Activated CD8-positive, alpha-beta memory T cell treated with anti-CD3 and anti-CD28 coated beads for 48 hours (primary cell): ENCODE data around the gene USP10.

Source experiments
- DNase-seq, 3 experiments: peaks; one replicate each; pipeline ENCODE4 v3.0.0-alpha.2; 2020; ENCODE audit warnings: low read depth in 2 of 3, low spot score in 2 of 3

USP10 gene

GRCh38 chr16:84699712-84700445 is at the start of gene USP10:
USP10 (plus strand) TSS chr16:84700000; CDS start chr16:84700091, 91 bp downstream.
- DNase-seq = peak; percentile 60 to 80 (median 73)

GRCh38 chr16:84650062-84650991 is 49.5 kb upstream of the USP10 start:
- no peak for DNase-seq

- no peak for DNase-seq
These were observed 47.2 kb upstream of the USP10 start for GRCh38 chr16:84652566-84652965.

GRCh38 chr16:84654238-84654637 is 45.6 kb upstream of the USP10 start:
- no peak for DNase-seq

GRCh38 chr16:84654998-84655397 is 44.8 kb upstream of the USP10 start:
- DNase-seq = no peak

- no peak for DNase-seq
These were observed 43.2 kb upstream of the USP10 start for GRCh38 chr16:84656649-84657048.

GRCh38 chr16:84657229-84657837 is 42.5 kb upstream of the USP10 start:
- DNase-seq = no peak

GRCh38 chr16:84658690-84659089 is 41.1 kb upstream of the USP10 start:
- no peak for DNase-seq

- DNase-seq = no peak
These were observed 40.0 kb upstream of the USP10 start for GRCh38 chr16:84659656-84660300.

GRCh38 chr16:84660973-84661372 is 38.8 kb upstream of the USP10 start:
- no peak for DNase-seq

GRCh38 chr16:84661418-84662060 is 38.3 kb upstream of the USP10 start:
- DNase-seq = no peak

- no peak for DNase-seq
These were observed 37.3 kb upstream of the USP10 start for GRCh38 chr16:84662471-84662870.

GRCh38 chr16:84663433-84664101 is 36.2 kb upstream of the USP10 start:
- no peak for DNase-seq

GRCh38 chr16:84665359-84665758 is 34.4 kb upstream of the USP10 start:
- DNase-seq = no peak

GRCh38 chr16:84665843-84666242 is 34.0 kb upstream of the USP10 start:
- no peak for DNase-seq

GRCh38 chr16:84667600-84668309 is 32.0 kb upstream of the USP10 start:
- no peak for DNase-seq

- no peak for DNase-seq
These were observed 29.7 kb upstream of the USP10 start for GRCh38 chr16:84670063-84670462.

GRCh38 chr16:84672276-84673202 is 27.3 kb upstream of the USP10 start:
- peak; percentile 41 to 79 (median 78) for DNase-seq

GRCh38 chr16:84673203-84673535 is 26.6 kb upstream of the USP10 start:
- DNase-seq = no peak
